Tibial nerve (tissue), 3 donors: Measurements from ENCODE around the gene SEMA3F.

ENCODE experiments used
- CTCF ChIP-seq, 5 experiments: fragments of 200-600 bp in 3 of 5; fragments of 450-650 bp in 2 of 5; sonication (generic) in 3 of 5; IDR thresholded peaks; one replicate each; pipeline ENCODE4 v1.5.1; 2016 to 2019; ENCODE audit warnings: antibody characterized with exemption in 5 of 5, mild to moderate bottlenecking in 3 of 5, moderate library complexity in 2 of 5
- POLR2A ChIP-seq, 2 donors: fragments of 450-650 bp; IDR thresholded peaks; one replicate each; pipeline ENCODE4 v1.6.1; 2017; ENCODE audit warnings: antibody characterized with exemption in 2 of 2, mild to moderate bottlenecking in 2 of 2, moderate library complexity in 2 of 2

GRCh38 chr3:50195501-50196252, 40.6 kb downstream of the SEMA3F start:
- TF ChIP-seq POLR2A (IDR thresholded peaks at IDR 0.05) (no peak), CTCF (IDR thresholded peaks at IDR 0.05) (no peak)
